LNCAP (cell line): Measurements from ENCODE around the gene ABO.

Source experiments
- CTCF ChIP-seq: fragments of 450-650 bp; IDR thresholded peaks from 2 replicates; pipeline ENCODE4 v1.5.1; 2017; ENCODE audit warnings: mild to moderate bottlenecking

Gene ABO

GRCh38 chr9:133261103-133261752, 13.8 kb downstream of the ABO start:
- no peak for TF ChIP-seq CTCF

DNA sequence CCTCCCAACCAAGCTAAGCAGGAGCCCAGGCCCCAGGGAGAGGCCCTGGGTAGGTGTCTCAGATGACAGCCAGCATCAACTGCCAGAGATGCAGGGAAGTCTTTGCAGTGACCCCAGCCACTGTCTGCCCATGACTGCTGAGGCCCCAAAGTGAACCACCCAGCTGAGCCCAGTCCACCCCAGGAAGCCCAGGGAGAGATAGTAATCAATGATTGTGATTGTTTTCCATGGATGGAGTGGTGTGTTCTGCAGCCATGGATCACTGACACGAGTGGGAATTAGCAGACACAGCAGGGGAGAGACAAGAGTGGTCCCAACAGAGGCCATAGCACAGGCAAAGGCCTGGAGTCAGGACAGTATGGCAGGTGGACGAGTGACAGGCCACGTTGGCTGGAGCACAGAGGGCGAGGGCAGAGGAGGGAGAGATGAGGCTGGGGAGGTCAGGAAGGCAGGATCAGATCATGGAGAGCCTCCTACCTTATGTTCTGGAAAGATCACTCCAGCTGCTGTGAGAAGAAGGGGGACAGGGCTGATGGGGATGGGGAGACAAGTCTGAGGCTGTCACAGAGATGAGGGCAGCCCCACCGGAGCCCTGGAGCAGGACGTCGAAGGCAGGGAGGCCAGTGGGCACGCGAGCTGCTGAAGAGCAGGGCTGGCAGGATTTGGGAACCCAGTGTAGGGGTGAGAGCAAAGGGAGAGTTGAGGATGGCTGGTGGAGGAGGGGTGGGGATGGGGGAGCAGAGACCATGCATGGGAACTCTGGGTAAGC, 14.5 kb downstream of the ABO start:
- TF ChIP-seq CTCF: no peak

DNA sequence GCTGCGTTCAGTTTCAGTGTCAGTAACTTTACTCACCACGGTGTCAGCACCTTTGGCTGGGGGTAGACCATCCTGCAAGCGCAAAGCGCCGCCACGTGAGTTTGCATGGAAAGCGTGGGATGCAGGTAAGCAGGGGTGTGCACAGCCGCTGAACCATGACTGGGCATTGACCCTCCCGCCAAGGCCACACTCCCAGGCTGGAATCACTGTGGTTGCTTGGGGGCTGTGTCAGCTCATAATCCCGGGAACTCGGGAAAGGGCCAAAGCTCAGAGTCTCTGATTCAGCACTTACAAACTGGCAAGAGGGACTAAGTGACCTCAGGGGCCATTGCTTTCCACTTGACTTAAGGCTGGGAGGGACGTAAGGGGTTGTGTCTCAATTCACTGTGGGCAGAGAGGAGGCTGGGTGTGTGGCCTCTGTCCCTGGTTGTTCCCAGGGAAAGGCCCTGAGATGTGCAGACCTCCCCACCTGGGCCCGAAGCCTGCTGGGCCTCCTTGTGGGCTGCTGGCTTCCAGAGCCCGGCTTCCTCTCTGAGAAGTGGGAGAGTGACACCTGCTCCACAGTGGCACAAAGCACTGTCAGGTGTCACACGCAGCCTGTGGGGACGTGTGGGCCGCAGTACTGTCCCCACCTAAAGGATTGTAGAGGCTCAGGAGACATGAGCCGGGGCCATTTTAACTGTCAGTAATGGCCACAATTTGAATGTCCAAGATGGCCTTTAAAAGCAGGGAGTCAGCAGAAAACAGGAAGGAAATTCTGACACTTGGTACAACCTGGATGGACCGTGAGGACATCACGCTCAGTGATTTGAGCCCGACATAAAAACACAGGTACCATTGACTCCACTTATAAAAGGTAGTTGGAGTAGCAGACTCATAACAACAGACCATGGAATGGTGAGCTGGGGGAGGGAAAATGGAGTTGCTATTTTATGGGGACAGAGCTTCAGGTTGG, 16.7 kb downstream of the ABO start:
- TF ChIP-seq CTCF: no peak

DNA sequence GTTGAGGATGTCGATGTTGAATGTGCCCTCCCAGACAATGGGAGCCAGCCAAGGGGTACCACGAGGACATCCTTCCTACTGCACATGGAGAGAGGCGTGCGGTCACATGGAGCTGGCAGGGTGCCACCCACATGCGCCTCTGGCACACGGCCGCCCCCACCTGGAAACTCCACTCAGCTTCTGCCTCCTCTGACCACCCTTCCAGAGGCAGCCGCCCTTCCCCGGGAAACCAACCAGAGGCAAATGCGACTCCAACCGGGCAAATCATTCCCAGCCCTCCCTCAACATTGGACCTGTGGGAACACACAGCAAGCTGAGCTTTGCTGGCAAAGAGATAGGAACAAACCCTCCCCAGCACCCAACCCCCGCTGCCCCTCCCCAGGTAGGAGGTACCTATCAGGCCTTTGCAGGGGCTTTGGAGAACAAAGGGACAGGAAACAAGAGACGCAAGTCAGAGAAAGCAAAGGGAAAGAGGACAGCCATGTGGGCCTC, 17.5 kb downstream of the ABO start:
- TF ChIP-seq CTCF: no peak

GRCh38 chr9:133256686-133257091, 18.3 kb downstream of the ABO start:
- TF ChIP-seq CTCF: no peak

GRCh38 chr9:133256136-133256461, 18.9 kb downstream of the ABO start:
- no peak for TF ChIP-seq CTCF

DNA sequence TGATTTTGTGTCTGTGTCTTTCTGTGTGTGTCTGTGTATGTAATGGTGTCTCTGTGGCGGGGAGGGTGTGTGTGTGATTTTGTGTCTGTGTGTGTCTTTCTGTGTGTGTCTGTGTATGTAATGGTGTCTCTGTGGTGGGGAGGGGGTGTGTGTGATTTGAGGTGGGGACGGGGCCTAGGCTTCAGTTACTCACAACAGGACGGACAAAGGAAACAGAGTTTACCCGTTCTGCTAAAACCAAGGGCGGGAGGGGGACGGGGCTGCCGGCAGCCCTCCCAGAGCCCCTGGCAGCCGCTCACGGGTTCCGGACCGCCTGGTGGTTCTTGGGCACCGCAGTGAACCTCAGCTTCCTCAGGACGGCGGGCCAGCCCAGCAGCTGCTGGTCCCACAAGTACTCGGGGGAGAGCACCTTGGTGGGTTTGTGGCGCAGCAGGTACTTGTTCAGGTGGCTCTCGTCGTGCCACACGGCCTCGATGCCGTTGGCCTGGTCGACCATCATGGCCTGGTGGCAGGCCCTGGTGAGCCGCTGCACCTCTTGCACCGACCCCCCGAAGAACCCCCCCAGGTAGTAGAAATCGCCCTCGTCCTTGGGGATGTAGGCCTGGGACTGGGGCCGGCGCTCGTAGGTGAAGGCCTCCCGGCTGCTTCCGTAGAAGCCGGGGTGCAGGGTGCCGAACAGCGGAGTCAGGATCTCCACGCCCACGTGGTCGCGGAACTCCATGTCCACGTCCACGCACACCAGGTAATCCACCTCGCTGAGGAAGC, 19.4 kb downstream of the ABO start:
- TF ChIP-seq CTCF: no peak
